Neural cell (in vitro differentiated cells): Measurements from ENCODE around the gene RBM42. TPM values are rescaled to one million over a fixed set of nuclear protein-coding genes. Genes with fewer than 3 reads are reported as not detected.

Source experiments
- H2AFZ ChIP-seq: fragments of 200-600, 300-800 bp; sonication (generic), shearing (Covaris generic); 2 replicates; pipeline ENCODE4 v1.6.0; 2014; ENCODE audit warnings: low read depth, mild to moderate bottlenecking, antibody characterized with exemption, low read length, moderate library complexity
- H3F3A ChIP-seq: fragments of 200-600 bp; shearing (Covaris generic); 2 replicates; pipeline ENCODE4 v1.6.1; 2016; ENCODE audit warnings: mild to moderate bottlenecking, moderate library complexity, mixed read lengths, antibody characterized with exemption, low read length; ENCODE audit not compliant: insufficient read depth, poor library complexity, severe bottlenecking
- H3K27ac ChIP-seq: fragments of 200-600, 300-800 bp; sonication (generic), shearing (Covaris generic); 2 replicates; pipeline ENCODE4 v1.5.1; 2014; ENCODE audit warnings: mild to moderate bottlenecking, low read length, moderate library complexity
- H3K27me3 ChIP-seq: fragments of 300-800, 200-600 bp; sonication (generic), shearing (Covaris generic); 2 replicates; pipeline ENCODE4 v1.6.0; 2014; ENCODE audit warnings: mild to moderate bottlenecking, low read depth, low read length, moderate library complexity; ENCODE audit not compliant: insufficient read depth
- H3K36me3 ChIP-seq: fragments of 300-800, 200-600 bp; sonication (generic), shearing (Covaris generic); 2 replicates; pipeline ENCODE4 v1.5.1; 2014; ENCODE audit warnings: mild to moderate bottlenecking, antibody characterized with exemption, low read length, moderate library complexity; ENCODE audit not compliant: insufficient read depth
- H3K4me2 ChIP-seq: fragments of 300-800, 200-600 bp; sonication (generic), shearing (Covaris generic); 2 replicates; pipeline ENCODE4 v1.6.0; 2014; ENCODE audit warnings: mild to moderate bottlenecking, low read length
- H3K4me3 ChIP-seq: fragments of 300-800, 200-600 bp; sonication (generic), shearing (Covaris generic); 2 replicates; pipeline ENCODE4 v1.5.1; 2014; ENCODE audit warnings: mild to moderate bottlenecking, low read length, moderate library complexity
- H3K79me2 ChIP-seq: fragments of 200-600 bp; shearing (Covaris generic); replicated peaks from 2 replicates; pipeline ENCODE4 v1.6.0; 2014; ENCODE audit warnings: mild to moderate bottlenecking, low read length, moderate library complexity; ENCODE audit not compliant: insufficient read depth
- H3K9ac ChIP-seq: fragments of 300-800, 200-600 bp; sonication (generic), shearing (Covaris generic); 2 replicates; pipeline ENCODE4 v1.6.1; 2016; ENCODE audit warnings: mild to moderate bottlenecking, low read length, mixed read lengths
- H3K9me2 ChIP-seq: fragments of 200-600 bp; shearing (Covaris generic); 2 replicates; pipeline ENCODE4 v1.6.1; 2016; ENCODE audit warnings: mild to moderate bottlenecking, low read length, mixed read lengths; ENCODE audit not compliant: insufficient read depth
- H3K9me3 ChIP-seq: fragments of 200-600, 300-800 bp; sonication (generic), shearing (Covaris generic); 2 replicates; pipeline ENCODE4 v1.6.1; 2016; ENCODE audit warnings: mild to moderate bottlenecking, mixed run types, low read length, moderate library complexity, mixed read lengths
- H4K20me1 ChIP-seq: fragments of 200-600 bp; shearing (Covaris generic); 2 replicates; pipeline ENCODE4 v1.6.1; 2016; ENCODE audit warnings: mild to moderate bottlenecking, mixed run types; ENCODE audit not compliant: insufficient read depth
- EP300 ChIP-seq: fragments of 450-650 bp; conservative IDR thresholded peaks from 2 replicates; pipeline ENCODE4 v1.6.1; 2014; ENCODE audit warnings: antibody characterized with exemption, mild to moderate bottlenecking, moderate library complexity; ENCODE audit not compliant: poor library complexity, severe bottlenecking
- EZH2 ChIP-seq: fragments of 200-600, 300-800 bp; shearing (Covaris generic), sonication (generic); IDR thresholded peaks from 2 replicates; pipeline ENCODE4 v1.6.1; 2014; ENCODE audit warnings: antibody characterized with exemption, low read length, borderline replicate concordance, mild to moderate bottlenecking; ENCODE audit not compliant: insufficient read depth, poor library complexity, severe bottlenecking
- MXI1 ChIP-seq: fragments of 450-650 bp; conservative IDR thresholded peaks from 2 replicates; pipeline ENCODE4 v1.6.1; 2014; ENCODE audit warnings: antibody characterized with exemption, mild to moderate bottlenecking; ENCODE audit not compliant: poor library complexity, severe bottlenecking
- POLR2AphosphoS5 ChIP-seq: IDR thresholded peaks from 2 replicates; pipeline ENCODE4 v1.6.1; 2012
- RAD21 ChIP-seq: fragments of 450-650 bp; conservative IDR thresholded peaks from 2 replicates; pipeline ENCODE4 v1.6.1; 2014; ENCODE audit warnings: antibody characterized with exemption, mild to moderate bottlenecking, moderate library complexity
- REST ChIP-seq: IDR thresholded peaks from 2 replicates; pipeline ENCODE4 v1.6.1; 2012; ENCODE audit warnings: borderline replicate concordance
- SMC3 ChIP-seq: fragments of 450-650 bp; conservative IDR thresholded peaks from 2 replicates; pipeline ENCODE4 v1.6.1; 2014; ENCODE audit warnings: antibody characterized with exemption, mild to moderate bottlenecking, moderate library complexity; ENCODE audit not compliant: poor library complexity
- TAF1 ChIP-seq: IDR thresholded peaks from 2 replicates; pipeline ENCODE4 v1.6.1; 2012; ENCODE audit warnings: low read depth
- polyA plus RNA-seq: library from polyadenylated mRNA; depleted of rRNA; stranded (reverse); fragments of >200 nt; gene quantifications from 2 replicates; pipeline ENCODE4 v1.2.3, GENCODE V29; 2014
- TF ChIP-seq, protein P1 (sequence below): fragments of 450-650 bp; IDR thresholded peaks from 2 replicates; pipeline ENCODE4 v1.5.1; 2014; ENCODE audit warnings: antibody characterized with exemption, mild to moderate bottlenecking, moderate library complexity; ENCODE audit not compliant: poor library complexity, severe bottlenecking

Gene RBM42
- polyA plus RNA-seq, 1 donor from 2014 or later: 58.5 TPM

GRCh38 chr19:35612224-35612558, 16.6 kb upstream of the RBM42 start:
- Histone ChIP-seq H3K9ac (peak overlapping the region; percentile 86), H3K9me3 (no peaks in the 10 kb centered on the region), H3F3A (no peaks in the 10 kb centered on the region), H3K79me2 (no peaks in the 10 kb centered on the region), H4K20me1 (no peaks in the 10 kb centered on the region), H3K27me3 (no peaks in the 10 kb centered on the region), H3K27ac (no peak overlapping the region), H2AFZ (peak overlapping the region; percentile 51), H3K4me2 (peak overlapping the region; percentile 45), H3K9me2 (no peaks in the 10 kb centered on the region), H3K4me3 (peak overlapping the region; percentile 95), H3K36me3 (no peaks in the 10 kb centered on the region)
- no peak for TF ChIP-seq SMC3
- TF ChIP-seq EP300: no peak
- no peak for TF ChIP-seq TAF1
- no peak for TF ChIP-seq MXI1
- TF ChIP-seq RAD21: no peak
- TF ChIP-seq REST: no peak
- TF ChIP-seq, protein P1, sequence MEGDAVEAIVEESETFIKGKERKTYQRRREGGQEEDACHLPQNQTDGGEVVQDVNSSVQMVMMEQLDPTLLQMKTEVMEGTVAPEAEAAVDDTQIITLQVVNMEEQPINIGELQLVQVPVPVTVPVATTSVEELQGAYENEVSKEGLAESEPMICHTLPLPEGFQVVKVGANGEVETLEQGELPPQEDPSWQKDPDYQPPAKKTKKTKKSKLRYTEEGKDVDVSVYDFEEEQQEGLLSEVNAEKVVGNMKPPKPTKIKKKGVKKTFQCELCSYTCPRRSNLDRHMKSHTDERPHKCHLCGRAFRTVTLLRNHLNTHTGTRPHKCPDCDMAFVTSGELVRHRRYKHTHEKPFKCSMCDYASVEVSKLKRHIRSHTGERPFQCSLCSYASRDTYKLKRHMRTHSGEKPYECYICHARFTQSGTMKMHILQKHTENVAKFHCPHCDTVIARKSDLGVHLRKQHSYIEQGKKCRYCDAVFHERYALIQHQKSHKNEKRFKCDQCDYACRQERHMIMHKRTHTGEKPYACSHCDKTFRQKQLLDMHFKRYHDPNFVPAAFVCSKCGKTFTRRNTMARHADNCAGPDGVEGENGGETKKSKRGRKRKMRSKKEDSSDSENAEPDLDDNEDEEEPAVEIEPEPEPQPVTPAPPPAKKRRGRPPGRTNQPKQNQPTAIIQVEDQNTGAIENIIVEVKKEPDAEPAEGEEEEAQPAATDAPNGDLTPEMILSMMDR: no peak
- TF ChIP-seq EZH2: no peak
- TF ChIP-seq POLR2AphosphoS5: no peak

DNA sequence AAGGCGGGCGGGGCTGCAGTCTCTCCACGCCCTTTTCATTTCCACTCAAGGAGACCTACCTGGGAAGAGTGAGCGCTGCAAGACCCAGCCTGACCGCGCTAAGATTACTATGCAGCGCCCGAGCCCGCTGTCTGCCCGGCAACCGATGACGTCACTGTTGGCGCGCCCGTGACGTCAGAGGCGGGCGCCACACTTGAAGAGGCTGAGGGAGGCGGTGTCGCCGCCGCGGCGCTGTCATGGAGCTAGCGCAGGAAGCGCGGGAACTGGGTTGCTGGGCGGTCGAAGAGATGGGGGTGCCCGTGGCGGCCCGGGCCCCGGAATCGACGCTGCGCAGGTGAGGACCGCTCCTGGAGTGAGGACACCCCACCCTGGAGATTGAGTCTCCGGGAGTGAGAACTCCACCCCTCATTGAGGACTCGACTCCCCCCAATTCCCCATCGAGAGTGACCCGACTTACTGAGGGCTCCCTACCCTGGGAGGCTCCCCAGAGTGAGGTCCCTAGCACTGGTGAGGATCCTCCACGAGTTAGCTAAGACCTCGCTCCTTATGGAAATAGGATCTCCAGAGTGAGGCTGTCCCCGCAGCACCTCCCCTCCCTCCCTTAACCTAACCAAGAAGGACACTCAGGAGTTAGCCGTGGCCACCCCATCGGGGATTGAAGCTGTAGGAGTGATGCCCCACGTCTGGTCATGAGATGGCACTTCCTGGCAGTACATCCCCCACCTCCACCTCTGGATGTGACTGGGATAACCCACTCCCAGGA, 16.1 kb upstream of the RBM42 start, which contains the start of gene HAUS5:
Gene HAUS5 (plus strand): TSS at position 177 of the 763 bp plus-strand sequence. CDS start 60 bp downstream, at position 237.
- no peaks in the 10 kb centered on the region for H3K27me3 ChIP-seq
- peak; percentile 88 for TF ChIP-seq MXI1
- no peak for TF ChIP-seq EZH2
- peak; percentile 61 for TF ChIP-seq REST
- TF ChIP-seq, protein P1: peak; percentile 58
- peak; percentile 91 for TF ChIP-seq POLR2AphosphoS5
- peak; percentile 51 for TF ChIP-seq RAD21
- peak; percentile 52 for TF ChIP-seq SMC3
- peak; percentile 75 for TF ChIP-seq EP300
- peak; percentile 44 for TF ChIP-seq TAF1
- H3K9me3 ChIP-seq: no peaks in the 10 kb centered on the region
- peak within 1 kb of the TSS; percentile 86 for H3K9ac ChIP-seq
- peak within 1 kb of the TSS; percentile 95 for H3K4me3 ChIP-seq
- H2AFZ ChIP-seq: peak within 1 kb of the TSS; percentile 95
- H3F3A ChIP-seq: no peaks in the 10 kb centered on the region
- H3K36me3 ChIP-seq: no peaks in the 10 kb centered on the region
- H4K20me1 ChIP-seq: no peaks in the 10 kb centered on the region
- peak within 1 kb of the TSS; percentile 34 for H3K27ac ChIP-seq
- H3K4me2 ChIP-seq: peak within 1 kb of the TSS; percentile 87
- no peaks in the 10 kb centered on the region for H3K79me2 ChIP-seq
- no peaks in the 10 kb centered on the region for H3K9me2 ChIP-seq
